GM21576 (cell line): ENCODE data around the gene PAX5.

Source experiments
- ATAC-seq: cut with Tn5 transposase; IDR thresholded peaks from one replicate; pipeline ENCODE4 v1.9.1; 2021; ENCODE audit warnings: mild to moderate bottlenecking, moderate library complexity; ENCODE audit not compliant: unreplicated experiment

PAX5 gene

GRCh38 chr9:36787709-36788108 is 246.4 kb downstream of the PAX5 start:
- ATAC-seq: no peak
